HUES64 (cell line): ENCODE measurements around the gene GNG10.

Experiments
- H3K27ac ChIP-seq: 2 replicates; pipeline ENCODE4 v1.7.0; 2013; ENCODE audit warnings: low read depth, low read length, inconsistent platforms
- H3K27me3 ChIP-seq: 2 replicates; pipeline ENCODE4 v1.6.1; 2013; ENCODE audit warnings: mild to moderate bottlenecking, low read length; ENCODE audit not compliant: insufficient read depth
- H3K36me3 ChIP-seq: 2 replicates; pipeline ENCODE4 v1.6.1; 2013; ENCODE audit warnings: mild to moderate bottlenecking, low read length; ENCODE audit not compliant: insufficient read depth
- H3K4me1 ChIP-seq: 2 replicates; pipeline ENCODE4 v1.6.1; 2013; ENCODE audit warnings: mild to moderate bottlenecking, low read length, moderate library complexity; ENCODE audit not compliant: insufficient read depth
- H3K4me3 ChIP-seq: 2 replicates; pipeline ENCODE4 v1.5.1; 2013; ENCODE audit warnings: mild to moderate bottlenecking, low read length, moderate library complexity
- H3K9ac ChIP-seq: 2 replicates; pipeline ENCODE4 v1.6.1; 2013; ENCODE audit warnings: mild to moderate bottlenecking, low read depth, low read length
- H3K9me3 ChIP-seq: 2 replicates; pipeline ENCODE4 v1.6.1; 2013; ENCODE audit warnings: low read depth, low read length; ENCODE audit not compliant: insufficient read depth
- WGBS: fragments of 150-250, 120-280 bp; methylation state at CpG from one replicate; pipeline ENCODE4 v1.1.7; 2013; ENCODE audit warnings: missing lambda C conversion rate; 5-methylcytosine and 5-hydroxymethylcytosine counted together

Gene GNG10

GRCh38 chr9:111631214-111631971, 30.0 kb upstream of the GNG10 start, which contains the start of gene DNAJC25:
Gene DNAJC25 (plus strand): TSS chr9:111631334. CDS start chr9:111631408, 74 bp downstream.
- peaks cover 9% of the 10 kb centered on the region; the same call in 1 of the 2 replicates for H3K4me1 ChIP-seq
- WGBS, result under 1% methylated on average over 79 of the region's 79 CpGs
- peak within 1 kb of the TSS; percentile 94 for H3K9ac ChIP-seq

DNA sequence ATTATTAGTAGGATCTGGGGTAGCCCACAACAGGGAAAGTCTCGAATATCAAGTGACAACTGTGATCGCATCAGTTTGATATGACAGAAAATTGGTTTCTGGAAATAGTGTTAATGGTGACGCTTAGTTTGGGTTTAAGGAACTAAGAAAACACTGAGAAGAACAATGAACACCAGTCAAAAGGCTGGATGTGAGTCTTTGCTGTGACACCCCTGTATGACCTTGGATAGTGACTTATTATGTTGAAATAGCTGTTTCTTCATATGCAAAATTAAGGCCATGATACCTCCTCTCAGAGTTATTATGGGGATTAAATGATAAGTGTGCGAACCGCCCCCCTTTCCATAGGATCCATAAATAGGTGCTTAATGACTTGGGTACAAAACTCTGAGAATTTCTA, 29.3 kb upstream of the GNG10 start:
- no peaks in the 10 kb centered on the region for H3K27me3 ChIP-seq
- H3K4me1 ChIP-seq, result peaks cover 9% of the 10 kb centered on the region; the same call in 1 of the 2 replicates
- WGBS, result 56% methylated on average over 5 of the region's 5 CpGs
- no peak overlapping the region; the same call in 1 of the 2 replicates for H3K27ac ChIP-seq
- H3K9ac ChIP-seq, result peak overlapping the region; percentile 94
- H3K36me3 ChIP-seq, result no peaks in the 10 kb centered on the region
- H3K4me3 ChIP-seq, result peak overlapping the region; percentile 75
- no peaks in the 10 kb centered on the region for H3K9me3 ChIP-seq

More at GRCh38 chr9:111631214-111631971, 30.0 kb upstream of the GNG10 start, which contains the start of gene DNAJC25:
- Histone ChIP-seq H3K27ac (peak within 1 kb of the TSS; percentile 65), H3K9me3 (no peaks in the 10 kb centered on the region), H3K36me3 (no peaks in the 10 kb centered on the region), H3K4me3 (peak within 1 kb of the TSS; percentile 75), H3K27me3 (no peaks in the 10 kb centered on the region)

GRCh38 chr9:111632695-111633388, 28.6 kb upstream of the GNG10 start:
- 85% methylated on average over 7 of the region's 7 CpGs for WGBS
- Histone ChIP-seq H3K27me3 (no peaks in the 10 kb centered on the region), H3K9ac (peak overlapping the region; percentile 2; the same call in 1 of the 2 replicates), H3K27ac (no peak overlapping the region), H3K36me3 (no peaks in the 10 kb centered on the region), H3K4me3 (peak overlapping the region; percentile 75), H3K9me3 (no peaks in the 10 kb centered on the region), H3K4me1 (peaks cover 9% of the 10 kb centered on the region; the same call in 1 of the 2 replicates)

DNA sequence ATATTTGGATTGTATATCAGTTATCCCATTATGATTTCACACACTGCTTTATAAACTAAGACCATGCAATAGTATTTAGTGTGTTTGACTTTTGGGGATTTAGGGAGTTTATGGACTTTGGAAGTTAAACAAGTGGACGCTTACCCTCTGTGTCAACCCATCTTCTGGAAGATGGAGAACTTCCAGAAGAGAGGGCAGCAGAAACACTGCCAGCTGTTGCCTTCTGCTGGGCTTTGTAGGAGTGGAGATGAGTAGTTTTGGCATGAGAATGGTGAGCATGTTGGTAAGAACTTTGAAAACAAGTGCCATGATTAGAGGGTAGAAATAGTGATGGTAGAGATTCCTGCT, 28.0 kb upstream of the GNG10 start:
- no peak overlapping the region for H3K27ac ChIP-seq
- H3K4me3 ChIP-seq, result peak overlapping the region; percentile 75; the same call in 1 of the 2 replicates
- no peaks in the 10 kb centered on the region for H3K36me3 ChIP-seq
- no peak overlapping the region for H3K9ac ChIP-seq
- H3K27me3 ChIP-seq, result no peaks in the 10 kb centered on the region
- no peaks in the 10 kb centered on the region for H3K9me3 ChIP-seq
- WGBS, result 98% methylated on average over 1 of the region's 1 CpG
- H3K4me1 ChIP-seq, result peaks cover 9% of the 10 kb centered on the region; the same call in 1 of the 2 replicates

DNA sequence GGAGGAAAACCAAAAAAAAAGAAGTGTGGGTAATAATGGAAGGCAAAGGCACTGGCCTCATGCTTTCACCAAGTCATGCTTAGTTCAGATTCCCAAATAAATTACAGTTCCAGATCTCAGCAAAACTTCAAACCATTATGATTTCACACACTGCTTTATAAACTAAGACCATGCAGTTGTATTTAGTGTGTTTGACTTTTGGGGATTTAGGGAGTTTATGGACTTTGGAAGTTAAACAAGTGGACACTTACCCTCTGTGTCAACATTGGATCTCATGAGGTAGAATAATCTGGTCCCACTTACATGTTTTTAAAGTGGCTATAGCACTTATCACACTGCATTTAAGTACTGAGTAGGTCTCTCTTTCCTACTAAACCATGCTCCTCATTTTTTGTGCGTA, 26.5 kb upstream of the GNG10 start:
- Histone ChIP-seq H3K9ac (no peak overlapping the region), H3K36me3 (peaks cover 2% of the 10 kb centered on the region; the same call in 1 of the 2 replicates), H3K9me3 (no peaks in the 10 kb centered on the region), H3K4me1 (peaks cover 9% of the 10 kb centered on the region; the same call in 1 of the 2 replicates), H3K27me3 (no peaks in the 10 kb centered on the region), H3K27ac (no peak overlapping the region), H3K4me3 (no peak overlapping the region)
- WGBS, result 100% methylated on average over 1 of the region's 1 CpG

- Histone ChIP-seq H3K4me1 (peaks cover 3% of the 10 kb centered on the region; the same call in 1 of the 2 replicates), H3K36me3 (peaks cover 2% of the 10 kb centered on the region), H3K4me3 (no peak overlapping the region), H3K9me3 (no peaks in the 10 kb centered on the region), H3K27ac (no peak overlapping the region), H3K27me3 (no peaks in the 10 kb centered on the region), H3K9ac (no peak overlapping the region)
- 90% methylated on average over 6 of the region's 6 CpGs for WGBS
These were observed 23.9 kb upstream of the GNG10 start for GRCh38 chr9:111637421-111637950.

DNA sequence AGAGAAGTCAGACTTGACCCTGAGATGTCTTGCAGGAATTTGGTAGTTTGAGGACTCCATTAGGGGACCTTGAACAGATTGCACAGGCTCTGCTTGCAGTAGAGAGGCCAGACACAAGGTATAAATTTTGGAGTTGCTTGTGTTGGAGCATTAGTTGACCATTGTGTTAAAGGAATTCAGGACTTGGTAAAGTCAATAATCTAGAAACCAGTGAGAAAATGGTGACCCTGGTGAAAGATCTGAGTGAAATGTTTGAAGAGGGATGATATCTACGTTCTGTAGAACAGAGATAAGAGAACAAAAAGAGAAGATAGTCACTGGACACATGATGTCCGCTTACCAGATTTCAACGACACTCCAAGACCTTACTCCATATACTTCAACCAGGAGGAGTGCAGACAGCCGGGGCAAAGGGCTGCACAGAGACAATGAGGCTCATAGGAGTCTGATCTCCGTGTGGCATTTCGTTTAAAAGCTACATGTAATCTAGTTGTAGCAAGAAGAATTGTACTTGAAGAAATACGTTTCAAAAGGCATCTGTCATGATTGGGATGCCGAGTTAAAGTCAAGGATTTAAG, 17.1 kb upstream of the GNG10 start:
- no peak overlapping the region for H3K9ac ChIP-seq
- no peaks in the 10 kb centered on the region for H3K9me3 ChIP-seq
- H3K4me1 ChIP-seq, result no peaks in the 10 kb centered on the region
- no peaks in the 10 kb centered on the region for H3K27me3 ChIP-seq
- no peak overlapping the region for H3K27ac ChIP-seq
- peaks cover 45% of the 10 kb centered on the region for H3K36me3 ChIP-seq
- WGBS, result 89% methylated on average over 8 of the region's 8 CpGs
- H3K4me3 ChIP-seq, result no peak overlapping the region

DNA sequence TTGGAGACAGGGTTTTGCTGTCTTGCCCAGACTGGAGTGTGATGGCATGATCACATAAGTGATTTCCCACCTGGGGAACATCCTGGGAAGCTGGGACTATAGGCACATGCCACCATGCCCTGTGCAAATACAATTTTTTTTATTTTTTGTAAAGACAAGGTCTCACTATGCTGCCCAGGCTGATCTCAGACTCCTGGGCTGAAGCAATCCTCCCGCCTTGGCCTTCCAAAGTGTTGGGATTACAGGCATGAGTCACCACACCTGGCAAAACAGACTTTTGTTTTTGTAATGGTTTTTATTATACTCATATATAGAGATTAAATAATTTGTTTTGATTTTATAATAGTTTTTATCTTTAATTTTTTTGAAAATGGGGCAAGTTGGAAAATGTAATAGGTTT, 15.6 kb upstream of the GNG10 start:
- no peak overlapping the region for H3K9ac ChIP-seq
- no peak overlapping the region for H3K4me3 ChIP-seq
- peaks cover 58% of the 10 kb centered on the region for H3K36me3 ChIP-seq
- H3K27ac ChIP-seq, result no peak overlapping the region
- no peaks in the 10 kb centered on the region for H3K9me3 ChIP-seq
- no peaks in the 10 kb centered on the region for H3K27me3 ChIP-seq
- 90% methylated on average over 1 of the region's 1 CpG for WGBS
- H3K4me1 ChIP-seq, result no peaks in the 10 kb centered on the region

- Histone ChIP-seq H3K4me1 (no peaks in the 10 kb centered on the region), H3K9ac (no peak overlapping the region), H3K27ac (no peak overlapping the region), H3K4me3 (no peak overlapping the region), H3K9me3 (no peaks in the 10 kb centered on the region), H3K27me3 (no peaks in the 10 kb centered on the region), H3K36me3 (peaks cover 58% of the 10 kb centered on the region)
- 93% methylated on average over 1 of the region's 2 CpGs for WGBS
These were observed 15.0 kb upstream of the GNG10 start for GRCh38 chr9:111646417-111646816.

GRCh38 chr9:111648066-111648465, 13.3 kb upstream of the GNG10 start:
- H3K36me3 ChIP-seq, result peaks cover 57% of the 10 kb centered on the region
- no peak overlapping the region for H3K27ac ChIP-seq
- no peak overlapping the region for H3K4me3 ChIP-seq
- no peaks in the 10 kb centered on the region for H3K9me3 ChIP-seq
- H3K27me3 ChIP-seq, result no peaks in the 10 kb centered on the region
- no peaks in the 10 kb centered on the region for H3K4me1 ChIP-seq
- WGBS, result 94% methylated on average over 4 of the region's 4 CpGs
- no peak overlapping the region for H3K9ac ChIP-seq

DNA sequence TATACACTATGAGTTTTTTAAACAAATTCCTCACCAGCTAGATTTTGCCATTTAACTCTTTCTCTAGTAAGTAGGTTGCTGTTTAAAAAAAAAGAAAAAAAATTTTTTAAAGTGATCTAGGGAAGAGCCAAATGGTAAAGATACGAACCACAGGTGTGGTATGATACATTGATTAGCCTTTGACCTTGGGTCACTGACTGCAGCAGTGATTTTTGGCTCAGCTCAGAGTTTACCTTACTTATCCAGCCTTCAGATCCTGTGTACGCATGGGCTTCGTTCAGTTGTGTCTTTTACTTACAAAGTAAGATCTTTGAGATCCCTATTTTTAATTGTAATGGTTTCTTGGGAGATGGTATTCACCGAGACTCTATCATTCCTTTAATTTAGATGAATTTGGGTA, 12.4 kb upstream of the GNG10 start:
- H3K9me3 ChIP-seq, result no peaks in the 10 kb centered on the region
- H3K27ac ChIP-seq, result no peak overlapping the region
- no peak overlapping the region for H3K4me3 ChIP-seq
- no peak overlapping the region for H3K9ac ChIP-seq
- no peaks in the 10 kb centered on the region for H3K4me1 ChIP-seq
- H3K27me3 ChIP-seq, result no peaks in the 10 kb centered on the region
- 96% methylated on average over 4 of the region's 4 CpGs for whole genome bisulfite sequencing
- H3K36me3 ChIP-seq, result peaks cover 61% of the 10 kb centered on the region
